Left kidney (tissue), 2 donors: ENCODE results near the gene AFF2. TPM values are rescaled to one million over a fixed set of nuclear protein-coding genes. Genes with fewer than 3 reads are reported as not detected.

Experiments
- DNase-seq: peaks from one replicate; pipeline ENCODE4 v3.0.0-alpha.2; 2013
- polyA plus RNA-seq: library from polyadenylated mRNA; unstranded; fragments of 120-200 nt; gene quantifications from one replicate; pipeline ENCODE4 v1.2.1, GENCODE V29; 2013; ENCODE audit not compliant: insufficient read length

Gene AFF2
- polyA plus RNA-seq, 1 donor: 6.5 TPM

DNA sequence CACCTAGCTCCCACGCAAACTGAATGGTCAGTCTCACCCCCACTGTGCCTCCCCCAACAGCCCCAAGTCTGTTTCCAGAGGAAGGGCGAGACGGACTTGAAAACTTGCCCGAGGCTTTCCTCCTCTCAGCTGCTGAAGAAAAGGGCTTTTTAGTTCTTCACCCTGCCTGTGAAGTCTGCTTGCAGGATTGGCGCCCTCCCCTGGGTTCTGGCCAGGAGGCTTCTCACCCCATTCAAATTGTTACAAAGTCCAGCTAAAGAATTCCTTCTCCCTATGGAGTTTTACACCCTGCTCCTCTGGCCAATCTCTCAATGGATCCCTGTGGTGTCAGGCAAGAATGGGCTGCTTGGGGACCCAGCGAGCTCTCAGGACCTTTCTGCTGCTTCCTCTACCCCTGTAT, 241.0 kb downstream of the AFF2 start:
- DNase-seq: no peak

DNA sequence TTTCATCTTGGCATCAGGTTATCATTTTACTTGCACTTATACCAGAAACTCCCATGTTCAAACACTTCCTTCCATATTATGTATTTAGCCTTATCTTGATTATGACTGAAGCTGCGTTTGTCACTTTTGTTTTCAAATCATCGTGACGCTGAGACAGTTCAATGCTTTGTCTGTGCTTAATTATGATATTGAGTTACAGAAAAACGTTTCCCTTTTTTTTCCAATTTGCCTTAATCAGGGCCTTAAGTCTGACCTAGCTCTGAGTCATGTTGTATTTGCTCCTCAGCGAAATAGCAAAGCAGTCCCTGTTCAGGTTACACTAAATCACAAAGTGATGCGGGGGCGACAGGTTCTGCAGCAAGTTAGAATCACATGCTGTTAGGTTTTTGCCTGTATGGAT, 254.7 kb downstream of the AFF2 start:
- no peak for DNase-seq

DNA sequence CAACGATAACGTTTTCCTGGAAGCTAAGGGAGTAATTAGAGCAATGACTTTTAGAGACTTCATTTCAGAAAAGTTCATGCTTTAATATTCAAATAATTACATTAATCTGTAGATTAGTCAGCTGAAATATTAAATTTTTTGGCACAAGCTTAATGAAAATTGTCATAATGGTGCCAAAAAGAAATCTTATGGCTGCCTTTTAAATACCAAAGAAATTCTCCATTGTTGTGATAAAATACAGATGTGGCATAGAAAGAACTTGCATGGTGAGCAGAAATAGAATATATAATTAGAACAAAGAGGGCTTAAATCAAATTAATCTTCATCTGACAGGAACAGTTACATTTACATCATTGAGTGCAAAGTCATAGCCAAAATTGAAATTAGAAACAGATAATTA, 263.5 kb downstream of the AFF2 start:
- no peak for DNase-seq

DNA sequence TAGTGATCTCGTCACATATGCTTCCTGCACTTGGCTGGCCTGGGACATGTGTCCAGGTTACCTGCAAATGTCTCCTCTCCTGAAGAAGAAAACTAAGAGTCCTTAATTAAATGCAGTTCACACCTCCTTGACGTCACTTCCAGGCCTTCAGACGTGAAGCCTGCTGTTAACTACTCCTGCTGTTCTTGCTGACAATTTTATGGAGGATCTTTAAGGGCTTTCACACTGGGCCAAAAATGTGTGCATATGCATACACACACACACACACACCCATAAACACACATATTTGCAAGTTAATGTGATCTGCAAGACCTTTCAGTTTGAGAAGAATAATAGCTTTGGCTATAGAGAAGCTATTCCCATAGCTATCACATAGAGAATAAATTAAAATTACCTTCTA, 267.9 kb downstream of the AFF2 start:
- no peak for DNase-seq

DNA sequence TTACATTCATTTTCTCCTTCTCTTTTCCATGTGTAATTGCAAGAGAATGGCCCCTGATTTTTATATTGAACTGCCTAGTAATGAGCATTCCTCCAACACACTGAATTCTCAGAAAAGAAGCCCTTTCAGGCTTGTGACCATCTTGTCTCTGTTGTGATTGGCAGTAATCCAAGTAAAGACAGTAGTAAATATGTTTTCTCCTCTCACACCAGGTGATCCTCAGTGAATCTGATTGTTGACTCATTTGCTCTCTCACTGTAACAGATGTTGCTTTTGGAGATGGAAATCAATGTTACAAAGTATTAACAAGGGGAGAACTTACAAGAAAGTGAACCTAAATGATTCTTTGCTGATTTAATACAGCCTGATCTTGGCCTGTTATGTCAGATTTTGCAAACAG, 271.0 kb downstream of the AFF2 start:
- no peak for DNase-seq

DNA sequence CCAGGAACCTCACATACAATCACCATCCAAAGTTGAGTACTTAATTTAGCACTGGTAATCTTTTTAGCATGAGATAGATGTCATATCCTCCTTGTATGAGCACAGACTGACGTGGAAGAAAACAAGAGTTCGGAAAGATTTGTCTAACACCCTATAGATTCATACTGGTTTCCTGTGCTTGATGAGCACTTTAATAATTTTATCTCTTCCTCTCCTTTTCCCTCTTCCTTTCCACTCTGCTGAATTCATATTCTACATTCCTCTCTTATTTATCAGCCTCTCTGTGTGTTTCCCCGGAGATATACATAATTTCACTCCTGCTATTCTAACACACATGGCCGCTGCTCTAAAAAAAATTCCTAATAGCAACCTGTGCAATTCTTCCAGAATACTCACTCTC, 273.9 kb downstream of the AFF2 start:
- no peak for DNase-seq

DNA sequence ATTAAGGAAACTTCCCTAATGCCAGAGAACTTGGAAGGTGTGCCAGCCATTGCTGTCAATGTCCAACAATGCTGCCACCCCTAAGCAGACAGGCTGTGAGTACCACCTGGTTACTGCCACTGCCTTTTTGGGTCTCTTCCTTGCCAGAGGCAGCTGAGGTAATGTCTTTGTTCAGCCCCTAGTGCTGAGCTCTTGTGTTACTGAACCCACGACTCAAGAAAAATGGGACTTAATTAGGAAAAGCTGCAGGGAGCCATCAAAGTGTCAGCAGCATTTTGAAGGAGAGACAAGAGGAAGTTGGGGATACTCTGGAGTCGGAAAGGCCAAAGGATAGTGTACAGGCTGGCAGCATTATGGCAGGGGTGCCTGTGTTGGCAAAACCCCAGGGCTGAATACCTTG, 283.7 kb downstream of the AFF2 start:
- no peak for DNase-seq

DNA sequence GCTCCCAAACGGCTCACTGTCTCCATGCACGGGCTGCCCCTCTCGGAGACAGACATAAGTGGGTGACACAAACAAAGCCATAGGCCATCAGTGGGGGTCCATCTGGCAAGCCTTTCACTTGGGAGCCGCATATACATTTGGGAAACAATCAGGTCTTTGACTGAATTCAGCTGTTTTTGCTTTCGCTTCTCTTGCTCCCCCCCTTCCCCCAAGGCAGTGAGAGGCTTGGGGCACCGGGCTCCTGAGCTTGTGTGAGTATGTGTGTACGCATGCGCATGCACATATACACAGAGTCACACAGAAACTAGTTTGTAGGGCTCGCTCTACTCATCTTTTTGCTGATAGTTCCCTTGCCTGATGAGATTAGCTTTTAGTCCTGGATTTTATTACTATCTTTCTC, 284.4 kb downstream of the AFF2 start:
- DNase-seq: no peak

DNA sequence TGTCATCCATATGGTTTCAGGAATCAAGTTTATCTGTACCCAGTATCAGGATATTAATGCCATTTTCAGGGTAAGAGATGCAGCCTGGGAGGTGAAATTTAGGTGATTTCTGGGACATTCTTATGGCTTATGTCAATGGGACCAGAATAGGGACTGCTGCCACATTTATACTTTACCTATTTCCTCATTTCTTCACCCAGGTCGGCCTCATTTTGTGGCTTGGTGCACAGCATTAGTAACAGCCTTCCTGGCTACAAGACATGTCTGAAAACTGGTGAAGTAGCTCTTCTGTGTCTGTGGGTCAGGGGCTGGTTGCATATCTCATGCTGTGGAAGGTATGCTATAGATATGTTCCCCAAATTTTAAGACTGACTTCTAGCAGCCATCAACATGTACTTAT, 284.8 kb downstream of the AFF2 start:
- DNase-seq: no peak

DNA sequence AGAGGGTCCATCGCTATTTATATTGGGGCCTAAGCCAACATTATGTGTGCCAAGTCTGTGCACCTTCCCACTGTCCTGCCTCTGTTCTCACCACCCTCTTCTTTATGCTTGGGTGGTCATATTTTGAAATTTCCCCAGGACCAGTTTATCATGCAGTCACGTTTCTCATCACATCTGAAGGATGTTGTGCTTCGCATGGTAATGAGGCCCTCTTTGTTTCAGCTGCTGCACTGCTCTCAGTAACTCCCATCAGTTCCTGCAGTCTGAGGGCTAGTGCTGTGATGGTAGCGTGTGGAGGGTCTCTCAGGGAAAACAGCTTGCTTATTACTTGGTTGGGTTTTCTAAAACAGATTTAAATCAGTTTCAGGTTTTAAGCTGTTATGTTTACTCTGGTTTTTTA, 288.0 kb downstream of the AFF2 start:
- DNase-seq: no peak

DNA sequence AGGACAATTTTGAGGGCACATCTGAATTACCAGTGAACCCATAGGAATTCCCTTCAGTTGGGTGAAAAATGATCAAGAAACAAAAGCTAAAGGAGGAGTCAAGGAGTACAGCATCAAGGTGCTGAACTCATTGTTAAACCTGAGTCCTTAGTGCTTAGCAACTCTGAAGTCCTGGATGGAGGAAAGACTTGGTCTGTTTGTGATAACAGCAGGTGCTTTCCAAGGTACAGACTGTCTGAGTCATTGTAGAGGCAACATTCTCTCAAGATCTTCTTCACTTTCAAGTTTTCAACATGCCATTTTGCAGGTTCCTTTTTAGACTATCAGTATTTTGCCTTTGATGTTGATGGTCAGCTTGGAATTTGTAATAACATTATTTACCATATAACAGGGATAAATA, 293.9 kb downstream of the AFF2 start:
- no peak for DNase-seq

DNA sequence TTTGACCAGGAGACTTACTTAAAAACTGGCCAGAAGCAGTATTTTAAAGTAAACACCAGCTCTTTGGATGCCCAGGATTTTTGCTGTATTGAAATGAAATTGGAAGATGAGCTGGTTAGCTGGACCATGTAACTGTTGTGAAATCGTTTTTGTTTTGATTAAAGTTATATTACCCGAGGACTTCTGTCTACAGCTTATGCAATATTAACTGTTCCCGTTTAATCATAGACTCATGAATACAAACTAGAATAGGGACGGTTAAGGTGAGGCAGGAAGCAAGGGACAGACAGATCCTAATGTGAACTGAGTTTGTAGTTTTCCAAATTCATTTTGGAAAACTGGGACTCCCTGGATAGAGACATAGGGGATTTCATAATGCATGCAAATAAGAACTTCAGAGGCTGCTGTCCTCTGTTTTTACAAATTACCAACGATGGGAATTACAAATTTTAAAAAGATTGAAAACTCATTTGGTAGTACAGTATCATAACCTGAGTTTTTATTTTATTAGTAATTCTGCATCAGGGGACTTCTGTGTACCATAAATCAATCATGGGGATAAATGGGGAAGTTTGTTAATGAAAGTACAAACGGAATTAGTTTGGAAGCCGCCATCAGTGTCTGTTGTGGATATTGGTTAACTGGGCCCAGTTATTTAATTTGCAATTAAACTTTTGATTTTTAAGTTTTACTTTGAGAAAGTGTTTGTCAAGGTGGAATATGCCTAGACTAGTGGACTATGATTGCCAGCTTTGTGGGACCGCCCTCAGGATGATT, 304.4 kb downstream of the AFF2 start:
- no peak for DNase-seq

DNA sequence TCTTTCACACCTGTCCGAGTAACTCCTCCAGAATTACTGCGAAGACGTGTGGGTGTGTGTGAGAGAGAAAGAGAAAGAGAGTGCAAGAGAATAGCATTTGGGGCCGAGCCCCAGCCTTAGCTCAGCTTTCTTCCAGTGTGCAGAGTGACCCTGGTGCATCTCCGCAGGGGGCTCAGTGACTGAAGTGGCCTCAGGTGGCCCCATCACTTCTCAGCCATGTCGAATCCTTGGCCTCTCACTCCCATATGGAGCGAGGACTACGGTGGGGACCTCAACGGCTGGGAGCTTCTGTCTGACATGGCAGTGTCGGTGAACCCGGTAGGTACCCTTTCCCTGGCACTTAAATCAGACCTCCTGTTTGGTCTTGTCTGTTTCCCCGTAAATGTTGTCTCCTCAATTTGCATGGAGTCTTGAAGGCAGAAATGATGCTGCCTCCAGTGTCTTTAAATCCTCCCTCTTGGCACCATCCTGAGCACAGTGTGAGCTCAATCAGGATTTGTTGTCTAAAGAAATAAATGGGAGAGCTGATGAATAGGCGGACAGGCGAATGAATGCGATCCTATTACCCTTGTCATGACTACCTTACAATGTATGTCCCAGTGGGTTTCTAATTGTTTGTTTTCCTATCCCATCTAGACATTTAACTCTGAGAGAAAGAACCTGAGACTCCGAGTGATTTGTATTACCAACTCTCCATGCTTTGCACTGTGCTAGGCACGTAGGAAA, 305.9 kb downstream of the AFF2 start:
- DNase-seq: no peak

DNA sequence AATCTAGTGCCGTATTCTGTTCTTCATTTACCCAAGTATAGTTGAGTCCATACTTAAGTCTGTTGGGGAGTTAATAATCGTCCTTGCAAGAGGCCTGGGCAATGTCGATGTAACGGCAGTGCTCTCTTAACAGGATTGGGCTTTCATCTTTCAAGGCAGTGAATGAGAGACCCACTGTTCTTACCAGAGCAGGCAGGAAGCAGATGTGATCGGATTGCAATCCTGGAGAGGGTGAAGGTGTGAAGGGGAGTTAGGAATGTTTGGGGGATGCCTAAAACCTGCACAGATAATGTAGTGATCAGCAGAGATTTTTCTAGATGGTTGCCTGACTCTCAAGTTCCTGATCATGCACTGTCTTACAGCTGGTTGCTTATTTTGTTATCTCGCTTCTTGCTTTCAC, 308.4 kb downstream of the AFF2 start:
- no peak for DNase-seq

DNA sequence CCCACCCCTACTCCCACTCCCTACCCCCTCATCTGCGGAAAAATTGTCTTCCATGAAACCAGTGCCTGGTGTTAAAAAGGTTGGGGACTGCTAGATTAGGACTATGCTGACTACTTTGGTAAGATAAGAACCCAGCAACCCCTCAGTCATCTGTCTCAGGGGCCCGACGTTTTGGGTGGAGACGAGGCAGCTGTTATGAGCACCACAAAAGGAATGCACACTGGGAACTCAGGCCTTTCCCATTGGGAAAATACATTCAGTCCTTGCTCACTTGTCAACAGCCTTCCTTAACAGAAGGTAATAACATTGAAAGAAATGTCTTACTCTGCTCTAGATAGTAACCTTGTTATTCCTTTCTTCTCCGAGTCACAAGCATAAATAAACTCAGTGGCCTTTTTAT, 310.8 kb downstream of the AFF2 start:
- no peak for DNase-seq

DNA sequence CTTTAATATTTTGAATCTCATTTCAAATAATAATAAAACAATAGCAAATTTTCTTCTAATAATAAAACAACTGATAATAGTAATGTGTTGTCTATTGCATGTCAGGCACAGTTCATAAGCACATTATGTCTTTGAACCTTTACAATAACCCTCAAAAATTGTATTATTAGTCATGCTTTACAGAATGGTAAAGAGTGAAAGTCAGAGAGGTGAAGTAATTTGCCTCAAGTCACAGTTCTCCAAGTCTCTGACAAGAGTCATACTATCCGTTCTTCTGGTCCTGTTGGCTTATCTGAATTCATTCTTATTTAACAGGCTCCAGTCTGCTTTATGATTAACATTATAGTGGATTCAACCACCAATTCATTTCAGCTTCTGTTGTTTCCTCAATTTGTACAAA, 313.0 kb downstream of the AFF2 start:
- DNase-seq: no peak

DNA sequence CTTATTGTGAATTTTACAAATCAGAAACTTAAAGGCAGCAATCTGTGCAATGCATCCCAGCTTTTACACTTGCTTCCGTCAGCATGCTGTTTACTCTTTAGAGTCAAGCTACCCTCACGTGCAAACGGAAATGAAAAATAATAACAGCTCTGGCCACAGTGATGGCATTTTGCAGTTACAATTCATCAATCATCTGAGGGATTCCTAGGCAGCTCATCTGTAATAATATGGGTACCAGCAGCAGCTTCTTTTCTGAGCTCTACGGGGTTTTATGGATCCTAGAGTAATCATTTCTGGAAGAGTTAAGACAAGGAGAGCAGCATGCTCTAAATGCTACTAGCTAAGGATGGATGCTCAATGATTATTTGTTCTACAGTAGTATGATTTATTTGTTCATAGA, 313.6 kb downstream of the AFF2 start:
- DNase-seq: no peak

DNA sequence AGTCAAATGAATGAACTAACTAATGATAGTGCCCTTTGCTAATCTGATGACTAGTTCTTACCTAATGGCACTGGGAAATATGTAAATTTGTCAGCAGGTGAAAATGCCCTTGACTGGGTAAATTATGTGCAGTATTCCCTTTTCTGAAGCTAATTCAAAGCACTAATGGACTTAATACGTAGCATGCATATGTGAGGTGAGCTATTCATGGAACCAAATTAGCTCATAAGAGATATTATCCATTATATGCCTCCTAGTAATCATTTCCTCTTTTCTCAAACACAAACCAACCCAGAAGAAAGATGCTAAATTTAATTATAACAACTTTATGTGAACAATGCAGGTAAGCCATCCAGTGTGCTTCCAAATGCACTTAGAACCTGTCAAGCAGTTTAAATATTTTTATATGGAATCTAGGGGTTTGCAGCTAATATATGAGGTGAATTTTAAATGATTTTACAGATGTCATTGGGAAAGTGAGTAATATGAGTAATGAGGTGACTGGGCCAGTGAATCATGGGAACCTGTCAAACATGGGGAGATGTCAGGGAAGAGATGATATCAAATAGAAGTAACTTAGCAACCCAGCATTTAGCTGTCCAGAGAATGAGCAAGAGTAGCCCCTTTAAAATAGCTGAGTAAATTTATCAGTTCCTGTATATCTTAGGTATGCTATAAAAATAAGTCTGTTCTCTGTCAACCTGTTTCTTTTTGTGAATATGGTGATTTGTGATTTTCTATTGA, 315.0 kb downstream of the AFF2 start:
- DNase-seq: no peak

DNA sequence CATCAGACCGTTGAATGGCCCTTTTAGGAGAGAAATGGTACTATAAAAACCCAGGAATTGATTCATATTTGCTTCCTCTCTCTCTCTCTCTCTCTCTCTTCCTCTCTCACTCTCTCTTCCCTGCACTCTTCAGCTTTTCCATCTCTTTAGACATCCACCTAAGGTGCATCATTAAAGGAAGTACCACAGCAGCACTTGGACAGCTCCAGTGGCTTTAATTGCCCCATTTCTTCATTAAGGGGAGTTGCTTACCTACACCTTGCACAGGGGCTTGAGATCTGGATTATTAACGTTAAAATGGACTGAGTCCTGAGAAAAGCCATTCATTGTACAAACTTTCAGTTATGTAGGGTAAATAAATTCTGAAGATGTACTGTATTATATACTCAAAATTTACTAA, 323.6 kb downstream of the AFF2 start:
- no peak for DNase-seq

DNA sequence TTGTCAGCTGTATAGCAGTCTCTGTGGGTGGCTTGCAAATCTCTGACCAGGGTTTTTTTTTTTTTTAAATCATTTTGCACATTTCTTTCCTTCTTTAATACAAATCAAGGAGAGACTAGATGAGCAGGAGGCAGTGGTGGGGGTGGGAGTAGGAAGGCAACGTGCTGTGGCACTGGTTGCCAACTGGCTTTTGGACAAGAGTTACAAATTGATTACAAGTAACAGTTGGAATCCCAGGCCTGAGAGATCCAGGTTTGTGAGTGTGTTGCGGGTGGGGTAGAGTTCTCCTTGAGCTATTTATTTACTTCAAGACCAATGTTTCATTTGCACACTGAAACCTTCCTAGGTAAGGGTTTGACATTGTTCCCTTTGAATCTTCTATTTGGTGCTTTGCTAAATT, 325.3 kb downstream of the AFF2 start:
- no peak for DNase-seq

DNA sequence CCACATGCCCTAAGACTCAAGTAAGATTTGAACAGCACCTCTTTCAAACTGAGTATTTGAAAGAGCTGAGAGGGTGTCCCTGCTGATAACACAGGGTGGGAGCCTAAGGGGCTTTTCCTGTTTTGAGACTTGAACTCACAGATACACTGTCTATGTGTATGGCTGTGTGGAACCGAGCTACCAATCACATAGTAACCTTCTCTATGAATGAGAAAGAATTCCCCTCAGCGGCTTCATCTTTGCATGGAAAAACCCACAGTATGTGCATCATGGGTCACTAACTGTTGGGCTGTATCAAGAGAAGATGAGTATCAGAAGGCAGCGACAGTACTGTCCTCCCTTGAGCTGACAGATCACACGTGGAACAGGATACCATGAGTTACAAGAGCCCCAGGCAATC, 336.3 kb downstream of the AFF2 start:
- DNase-seq: no peak

DNA sequence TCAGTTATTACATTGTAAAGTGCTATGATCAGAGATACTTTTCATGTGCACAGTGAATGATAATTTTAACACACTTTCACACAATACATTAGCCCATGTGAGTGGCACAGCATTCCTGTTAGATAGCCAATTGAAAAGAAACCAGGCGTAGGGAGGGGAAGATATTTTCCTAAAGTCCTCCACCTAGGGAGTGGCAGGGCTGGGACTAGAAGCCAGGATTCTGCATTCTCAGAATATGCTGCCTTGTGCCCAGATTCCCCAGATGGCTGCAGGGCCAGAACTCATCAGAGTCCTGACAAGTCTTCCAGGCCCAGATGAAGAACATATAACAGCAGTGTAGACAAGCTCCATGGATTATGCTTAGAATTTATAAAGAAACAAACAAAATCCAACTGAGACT, 350.2 kb downstream of the AFF2 start:
- DNase-seq: no peak

DNA sequence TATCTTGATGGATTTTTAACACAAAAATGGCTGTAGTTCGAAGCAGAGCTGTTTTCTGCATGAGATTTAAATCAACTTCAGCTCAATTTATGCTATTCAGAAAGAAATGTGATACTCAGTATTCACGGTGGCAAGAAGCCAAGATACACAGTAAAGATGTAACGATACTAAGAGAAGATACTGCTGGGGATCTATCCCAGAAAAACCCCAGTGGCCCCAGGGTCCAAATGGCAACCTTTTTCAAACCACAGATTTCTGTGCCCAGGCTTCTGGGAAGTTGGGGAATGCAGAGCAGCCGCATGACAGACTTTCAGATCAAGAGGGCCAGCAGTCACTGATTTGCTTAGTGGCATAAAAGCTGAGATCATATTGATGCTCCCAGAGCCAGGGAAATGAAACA, 353.9 kb downstream of the AFF2 start:
- no peak for DNase-seq
